DND-41 (cell line): Measurements from ENCODE around the gene HCN2.

Experiments used
- CTCF ChIP-seq: IDR thresholded peaks from 2 replicates; pipeline ENCODE4 v1.5.1; 2012; ENCODE audit warnings: borderline replicate concordance, low read length, moderate library complexity, mild to moderate bottlenecking; ENCODE audit not compliant: poor library complexity, severe bottlenecking; ENCODE audit errors: extremely low read depth
- EZH2 ChIP-seq: IDR thresholded peaks from 3 replicates; pipeline ENCODE4 v1.6.1; 2012; ENCODE audit warnings: borderline replicate concordance, low read depth, mild to moderate bottlenecking, moderate library complexity, low read length, inconsistent platforms; ENCODE audit not compliant: severe bottlenecking

GRCh38 chr19:642767-643727 lies 53.4 kb downstream of the HCN2 start:
- TF ChIP-seq CTCF (no peak), EZH2 (no peak)
